K562 (cell line): ENCODE data around the gene FGF11. TPM values are rescaled to one million over a fixed set of nuclear protein-coding genes. Genes with fewer than 3 reads are reported as not detected.
A peak's percentile ranks its signal among the peaks of the same experiment; 100 is the strongest.

ENCODE experiments used
- C11orf30 ChIP-seq: fragments of 450-650 bp; IDR thresholded peaks from 2 replicates; pipeline ENCODE4 v1.6.1; 2016; ENCODE audit warnings: low read depth, mild to moderate bottlenecking
- CREM ChIP-seq: IDR thresholded peaks from 2 replicates; pipeline ENCODE4 v1.6.1; 2014; ENCODE audit warnings: antibody characterized with exemption, low read depth
- GTF2A2 ChIP-seq: IDR thresholded peaks from 2 replicates; pipeline ENCODE4 v1.6.1; 2016; ENCODE audit warnings: mild to moderate bottlenecking, missing genetic modification characterization, missing compliant biosample characterization
- HNRNPUL1 ChIP-seq: fragments of 200-400 bp; formaldehyde crosslinking; IDR thresholded peaks from 2 replicates; pipeline ENCODE4 v1.6.1; 2017; ENCODE audit warnings: low read length
- ID3 ChIP-seq, 2 experiments: fragments of 250-450 bp in 1 of 2; fragments of 450-650 bp in 1 of 2; sonication (Bioruptor Pico) in 1 of 2; IDR thresholded peaks; 2 replicates each; pipeline versions ENCODE4 v1.6.1 to v1.8.0; 2016 to 2021; ENCODE audit warnings: mild to moderate bottlenecking in 2 of 2, moderate library complexity in 2 of 2, missing compliant biosample characterization in 1 of 2, missing genetic modification characterization in 1 of 2
- MAFK ChIP-seq: IDR thresholded peaks from 2 replicates; pipeline ENCODE4 v1.6.1; 2011; ENCODE audit warnings: low read length, improper control_type of control experiment
- MYNN ChIP-seq, 2 experiments: sonication (generic); formaldehyde crosslinking in 1 of 2; IDR thresholded peaks; 2 replicates each; pipeline versions ENCODE4 v1.5.0 to v1.6.1; 2016 to 2020; ENCODE audit warnings: antibody characterized with exemption in 1 of 2, missing genetic modification reagents in 1 of 2
- NEUROD1 ChIP-seq: fragments of 150-350 bp; IDR thresholded peaks from 2 replicates; pipeline ENCODE4 v1.6.1; 2014; ENCODE audit warnings: borderline replicate concordance, low read length, low read depth; ENCODE audit not compliant: partially characterized antibody
- PHF8 ChIP-seq: fragments of 200-600 bp; sonication (generic); IDR thresholded peaks from 2 replicates; pipeline ENCODE4 v1.6.1; 2012; ENCODE audit warnings: mixed run types, mild to moderate bottlenecking, inconsistent platforms, low read length, moderate library complexity, borderline replicate concordance
- POLR2G ChIP-seq: fragments of 200-400 bp; formaldehyde crosslinking; IDR thresholded peaks from 2 replicates; pipeline ENCODE4 v1.6.1; 2017; ENCODE audit warnings: low read depth, mild to moderate bottlenecking, antibody characterized with exemption, low read length, moderate library complexity
- REST ChIP-seq, 2 experiments: fragments of 450-650 bp; formaldehyde crosslinking in 1 of 2; IDR thresholded peaks; 2 replicates each; pipeline versions ENCODE4 v1.4.0 to v1.6.1; 2014 to 2020; ENCODE audit warnings: mild to moderate bottlenecking in 2 of 2, borderline replicate concordance in 1 of 2, low read depth in 1 of 2
- SRSF9 ChIP-seq: fragments of 200-400 bp; formaldehyde crosslinking; IDR thresholded peaks from 2 replicates; pipeline ENCODE4 v1.6.1; 2017; ENCODE audit warnings: low read depth, low read length, borderline replicate concordance
- UBTF ChIP-seq, 2 experiments: IDR thresholded peaks; 2 replicates each; pipeline ENCODE4 v1.6.1; 2012; ENCODE audit warnings: improper control_type of control experiment in 2 of 2, low read depth in 2 of 2, low read length in 2 of 2, borderline replicate concordance in 1 of 2
- ZKSCAN1 ChIP-seq: fragments of 150-350 bp; IDR thresholded peaks from 2 replicates; pipeline ENCODE4 v1.6.1; 2016; ENCODE audit warnings: low read depth, low read length
- ZNF174 ChIP-seq: fragments of 250-450 bp; sonication (Bioruptor Pico); IDR thresholded peaks from 2 replicates; pipeline ENCODE4 v1.4.0; 2020; ENCODE audit warnings: mild to moderate bottlenecking
- ZNF551 ChIP-seq: fragments of 250-450 bp; sonication (Bioruptor Pico); IDR thresholded peaks from 2 replicates; pipeline ENCODE4 v1.5.0; 2021; ENCODE audit warnings: mild to moderate bottlenecking, moderate library complexity
- polyA plus RNA-seq, 8 experiments: library from polyadenylated mRNA; depleted of rRNA in 4 of 8; stranded (reverse) in 5 of 8; unstranded in 3 of 8; fragments of >200 nt; fragmentation: Nextera tagmentation in 2 of 8; fragmentation: Illumina TruSeq in 1 of 8; extraction: Ambion mirVana in 2 of 8; extraction: Trizol in 1 of 8; gene quantifications; 2 replicates each; pipeline versions ENCODE4 v1.2.1 to v1.2.3, GENCODE V29; 2011 to 2014; ENCODE audit warnings: inconsistent platforms in 1 of 8, missing spikeins in 1 of 8
- total RNA-seq, 7 experiments: library from RNA; depleted of rRNA in 6 of 7; stranded (reverse); fragments of >200 nt in 6 of 7; fragmentation: Illumina TruSeq in 2 of 7; extraction: Trizol in 2 of 7; gene quantifications; 2 replicates each; pipeline versions ENCODE4 v1.2.1 to v1.2.3, GENCODE V29; 2011 to 2021; ENCODE audit warnings: low replicate concordance in 1 of 7

Gene FGF11
- total and polyA plus RNA-seq, 9 of the 15 experiments (the other 6 are each of a cell fraction or from before 2014, with no cell fraction given) = 1.2 to 7.5 (median 3.0) TPM

- TF ChIP-seq REST (IDR thresholded peaks at IDR 0.05; ENCODE audit: borderline replicate concordance) (no peak), REST (CRISPR knock-in tag; IDR thresholded peaks at IDR 0.05; ENCODE audit: low read depth) (no peak), SRSF9 (no peak), ZNF551 (CRISPR knock-in tag) (no peak), ZKSCAN1 (no peak), PHF8 (peak; percentile 84; the same call in 1 of the 2 replicates), HNRNPUL1 (no peak), MYNN (IDR thresholded peaks at IDR 0.05) (no peak), MYNN (CRISPR knock-in tag; IDR thresholded peaks at IDR 0.05) (no peak), POLR2G (peak; percentile 88), CREM (peak; percentile 38), MAFK (no peak), ZNF174 (CRISPR knock-in tag) (no peak), ID3 (CRISPR knock-in tag; IDR thresholded peaks at IDR 0.05) (no peak), ID3 (tag; IDR thresholded peaks at IDR 0.05) (peak; percentile 74), C11orf30 (peak; percentile 59; the same call in 1 of the 2 replicates), NEUROD1 (no peak), GTF2A2 (no peak), UBTF (IDR thresholded peaks at IDR 0.05; ENCODE audit: borderline replicate concordance in 1 of 2, low read depth in 2 of 2, low read length in 2 of 2) (peak in 1 of 2 experiments; percentile 57; a peak in 2 of 4 replicates)
Measured at GRCh38 chr17:7394452-7395191, 44.7 kb upstream of the FGF11 start, which contains the start of gene PLSCR3 (continued).
